Measurements from ENCODE around the gene PRKAR2A.

GRCh38 chr3:48820612-48821324 lies 26.9 kb downstream of the PRKAR2A start:
- TF ChIP-seq CTCF (conservative IDR thresholded peaks at IDR 0.05) (no peak), EZH2 (IDR thresholded peaks at IDR 0.05; ENCODE audit: low read depth) (no peak)

Measured in PC-9 (cell line).